ENCODE measurements around the gene SERGEF.
"Not testable (repeated sequence)": the region's sequence is repeated elsewhere in the genome, so short reads cannot be mapped to it uniquely, and the experiment has no call there.

Gene SERGEF

GRCh38 chr11:17897495-17897894 lies 115.4 kb downstream of the SERGEF start:
- no peaks in the 10 kb centered on the region for H3K27me3 ChIP-seq
- H3K36me3 ChIP-seq = no peaks in the 10 kb centered on the region
- no peak for TF ChIP-seq CTCF (IDR thresholded peaks at IDR 0.05)
- H3K4me1 ChIP-seq (ENCODE audit: control insufficient read depth in 1 of 2, insufficient read depth in 1 of 2, low read depth in 1 of 2, low read length in 1 of 2) = no peaks in the 10 kb centered on the region
- H3K4me3 ChIP-seq (ENCODE audit: low read depth in 1 of 2, low read length in 1 of 2) = no peak overlapping the region
- no peak overlapping the region for H3K27ac ChIP-seq
- H3K9me3 ChIP-seq = no peaks in the 10 kb centered on the region

- H3K9me3 ChIP-seq; H3K4me3 ChIP-seq (ENCODE audit: low read depth in 1 of 2, low read length in 1 of 2); H3K4me1 ChIP-seq (ENCODE audit: control insufficient read depth in 1 of 2, insufficient read depth in 1 of 2, low read depth in 1 of 2, low read length in 1 of 2); H3K27ac ChIP-seq; H3K36me3 ChIP-seq; H3K27me3 ChIP-seq: not testable (repeated sequence)
Measured at GRCh38 chr11:17896496-17897151, 116.2 kb downstream of the SERGEF start.

GRCh38 chr11:17894929-17895658 lies 117.8 kb downstream of the SERGEF start:
- no peaks in the 10 kb centered on the region for H3K4me1 ChIP-seq (ENCODE audit: control insufficient read depth in 1 of 2, insufficient read depth in 1 of 2, low read depth in 1 of 2, low read length in 1 of 2)
- TF ChIP-seq CTCF (IDR thresholded peaks at IDR 0.05) = no peak
- no peak overlapping the region for H3K4me3 ChIP-seq (ENCODE audit: low read depth in 1 of 2, low read length in 1 of 2)
- no peaks in the 10 kb centered on the region for H3K36me3 ChIP-seq
- H3K27ac ChIP-seq = no peak overlapping the region
- no peaks in the 10 kb centered on the region for H3K27me3 ChIP-seq
- H3K9me3 ChIP-seq = no peaks in the 10 kb centered on the region

GRCh38 chr11:17892409-17892808 lies 120.4 kb downstream of the SERGEF start:
- no peaks in the 10 kb centered on the region for H3K36me3 ChIP-seq
- H3K27me3 ChIP-seq = no peaks in the 10 kb centered on the region
- H3K27ac ChIP-seq = no peak overlapping the region
- TF ChIP-seq CTCF (IDR thresholded peaks at IDR 0.05) = no peak
- H3K9me3 ChIP-seq = no peaks in the 10 kb centered on the region
- H3K4me1 ChIP-seq (ENCODE audit: control insufficient read depth in 1 of 2, insufficient read depth in 1 of 2, low read depth in 1 of 2, low read length in 1 of 2) = no peaks in the 10 kb centered on the region
- no peak overlapping the region for H3K4me3 ChIP-seq (ENCODE audit: low read depth in 1 of 2, low read length in 1 of 2)

GRCh38 chr11:17890325-17890724 lies 122.5 kb downstream of the SERGEF start:
- H3K9me3 ChIP-seq = no peaks in the 10 kb centered on the region
- no peak for TF ChIP-seq CTCF (IDR thresholded peaks at IDR 0.05)
- H3K27me3 ChIP-seq = no peaks in the 10 kb centered on the region
- H3K4me1 ChIP-seq (ENCODE audit: control insufficient read depth in 1 of 2, insufficient read depth in 1 of 2, low read depth in 1 of 2, low read length in 1 of 2) = no peaks in the 10 kb centered on the region
- no peak overlapping the region for H3K4me3 ChIP-seq (ENCODE audit: low read depth in 1 of 2, low read length in 1 of 2)
- no peaks in the 10 kb centered on the region for H3K36me3 ChIP-seq
- H3K27ac ChIP-seq = no peak overlapping the region

GRCh38 chr11:17887779-17888178 lies 125.1 kb downstream of the SERGEF start:
- H3K4me3 ChIP-seq (ENCODE audit: low read depth in 1 of 2, low read length in 1 of 2) = no peak overlapping the region
- H3K27me3 ChIP-seq = no peaks in the 10 kb centered on the region
- no peaks in the 10 kb centered on the region for H3K4me1 ChIP-seq (ENCODE audit: control insufficient read depth in 1 of 2, insufficient read depth in 1 of 2, low read depth in 1 of 2, low read length in 1 of 2)
- TF ChIP-seq CTCF (IDR thresholded peaks at IDR 0.05) = no peak
- H3K27ac ChIP-seq = no peak overlapping the region
- no peaks in the 10 kb centered on the region for H3K9me3 ChIP-seq
- no peaks in the 10 kb centered on the region for H3K36me3 ChIP-seq
